Measurements from ENCODE around the gene RPS6KA2. TPM values are rescaled to one million over a fixed set of nuclear protein-coding genes. Genes with fewer than 3 reads are reported as not detected.

RPS6KA2 gene
- total RNA-seq, 1 experiment from 2014 or later = 12.3 TPM

- Histone ChIP-seq H2BK15ac (ENCODE audit: low read depth, low read length) (no peak overlapping the region), H3T11ph (ENCODE audit: low read length) (no peak overlapping the region), H3K79me1 (ENCODE audit: insufficient read depth, low read depth, low read length, poor library complexity, severe bottlenecking) (no peaks in the 10 kb centered on the region), H3K27me3 (ENCODE audit: insufficient read depth, low read length) (no peaks in the 10 kb centered on the region), H3K14ac (ENCODE audit: insufficient read depth, low read length) (no peak overlapping the region), H3K4ac (ENCODE audit: low read depth, low read length) (no peak overlapping the region), H3K56ac (ENCODE audit: insufficient read length, low read depth, low read length) (no peak overlapping the region), H3K18ac (ENCODE audit: insufficient read length, low read depth, low read length) (no peak overlapping the region), H3K4me2 (ENCODE audit: insufficient read depth, insufficient read length, low read length) (no peak overlapping the region), H2BK120ac (ENCODE audit: low read depth, low read length, poor library complexity, severe bottlenecking) (no peak overlapping the region), H3K79me2 (ENCODE audit: insufficient read depth, low read length) (no peaks in the 10 kb centered on the region), H4K5ac (ENCODE audit: insufficient read length, low read depth, low read length) (no peak overlapping the region), H4K8ac (replicated peaks; ENCODE audit: insufficient read length, low read depth, low read length) (no peak overlapping the region), H3K9ac (ENCODE audit: extremely low read depth, insufficient read length, low read length) (no peak overlapping the region), H2AFZ (ENCODE audit: low read length) (no peak overlapping the region), H2BK20ac (ENCODE audit: low read depth, low read length, poor library complexity, severe bottlenecking) (no peak overlapping the region), H4K91ac (ENCODE audit: insufficient read length, low read depth, low read length) (no peak overlapping the region), H2BK12ac (ENCODE audit: insufficient read length, low read depth, low read length) (no peak overlapping the region), H4K20me1 (ENCODE audit: control insufficient read depth, insufficient read depth, insufficient read length) (no peaks in the 10 kb centered on the region), H2AK5ac (ENCODE audit: insufficient read length, low read length) (no peak overlapping the region), H3K27ac (ENCODE audit: insufficient read length, low read depth, low read length) (no peak overlapping the region), H3K9me3 (ENCODE audit: control insufficient read depth, low read depth, low read length) (no peaks in the 10 kb centered on the region), H3K23ac (ENCODE audit: insufficient read length, low read depth, low read length) (no peak overlapping the region), H2BK5ac (ENCODE audit: insufficient read length, low read length) (no peak overlapping the region), H3K4me1 (ENCODE audit: insufficient read depth, low read length) (no peaks in the 10 kb centered on the region), H3K23me2 (ENCODE audit: insufficient read length, low read depth, low read length, poor library complexity, severe bottlenecking) (no peaks in the 10 kb centered on the region)
- no peaks in the 10 kb centered on the region for H3K9me3 Mint-ChIP-seq
- DNase-seq = no peak
- no peak for TF ChIP-seq CTCF (conservative IDR thresholded peaks at IDR 0.05)
- no CpG with 5 or more reads among the region's 20 CpGs for WGBS (ENCODE audit: extremely low coverage, insufficient read length, low lambda C conversion rate)
- H3K4me3 Mint-ChIP-seq = no peak overlapping the region; a peak in 1 of 5 replicates
- H3K27ac Mint-ChIP-seq = peak overlapping the region in 1 of 3 experiments; percentile 92; a peak in 1 of 7 replicates
- H3K27me3 Mint-ChIP-seq (ENCODE audit: low read depth) = no peaks in the 10 kb centered on the region; the same call in 1 of the 2 replicates
- no peaks in the 10 kb centered on the region for H3K4me1 Mint-ChIP-seq
- H3K36me3 Mint-ChIP-seq (ENCODE audit: insufficient read depth in 1 of 3, low read depth in 3 of 3) = peaks cover 11 to 20% (median 12%) of the 10 kb centered on the region in 3 experiments; a peak in 6 of 7 replicates
Observed at GRCh38 chr6:166495487-166496314, 131.3 kb downstream of the RPS6KA2 start.
